ENCODE measurements around the gene TULP4.
"Not testable (repeated sequence)": the region's sequence is repeated elsewhere in the genome, so short reads cannot be mapped to it uniquely, and the experiment has no call there.

TULP4 gene

GRCh38 chr6:158474961-158475343 lies 162.7 kb downstream of the TULP4 start:
- no peak for TF ChIP-seq ZNF274 (IDR thresholded peaks at IDR 0.05; ENCODE audit: low read depth, low read length)
- no peak overlapping the region for H3K4me3 ChIP-seq (ENCODE audit: low read length)

GRCh38 chr6:158475344-158476302 lies 163.4 kb downstream of the TULP4 start:
- no peak overlapping the region for H3K4me3 ChIP-seq (ENCODE audit: low read length)

GRCh38 chr6:158476389-158476788 lies 164.1 kb downstream of the TULP4 start:
- no peak overlapping the region for H3K4me3 ChIP-seq (ENCODE audit: low read length)

More at GRCh38 chr6:158475344-158476302, 163.4 kb downstream of the TULP4 start:
- no peak for TF ChIP-seq ZNF274 (IDR thresholded peaks at IDR 0.05; ENCODE audit: low read depth, low read length)

DNA sequence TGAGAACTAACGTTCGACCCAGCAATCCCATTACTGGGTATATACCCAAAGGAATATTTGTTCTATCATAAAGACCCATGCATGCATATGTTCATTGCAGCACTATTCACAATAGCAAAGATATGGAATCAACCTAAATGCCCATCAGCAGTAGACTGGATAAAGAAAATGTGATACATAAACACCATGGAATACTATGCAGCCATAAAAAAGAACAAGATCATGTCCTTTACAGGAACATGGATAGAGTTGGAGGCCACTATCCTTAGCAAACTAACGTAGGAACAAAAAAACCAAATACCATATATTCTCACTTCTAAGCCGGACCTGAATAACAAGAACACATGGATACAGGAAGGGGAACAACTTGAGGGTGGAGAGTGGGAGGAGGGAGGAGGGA lies 165.5 kb downstream of the TULP4 start:
- H3K4me3 ChIP-seq (ENCODE audit: low read length): not testable (repeated sequence)

More at GRCh38 chr6:158476389-158476788, 164.1 kb downstream of the TULP4 start:
- no peak for TF ChIP-seq ZNF274 (IDR thresholded peaks at IDR 0.05; ENCODE audit: low read depth, low read length)

- TF ChIP-seq ZNF274 (IDR thresholded peaks at IDR 0.05; ENCODE audit: low read depth, low read length): no peak
- no peak overlapping the region for H3K4me3 ChIP-seq (ENCODE audit: low read length)
Observed at GRCh38 chr6:158480989-158481388, 168.7 kb downstream of the TULP4 start.

DNA sequence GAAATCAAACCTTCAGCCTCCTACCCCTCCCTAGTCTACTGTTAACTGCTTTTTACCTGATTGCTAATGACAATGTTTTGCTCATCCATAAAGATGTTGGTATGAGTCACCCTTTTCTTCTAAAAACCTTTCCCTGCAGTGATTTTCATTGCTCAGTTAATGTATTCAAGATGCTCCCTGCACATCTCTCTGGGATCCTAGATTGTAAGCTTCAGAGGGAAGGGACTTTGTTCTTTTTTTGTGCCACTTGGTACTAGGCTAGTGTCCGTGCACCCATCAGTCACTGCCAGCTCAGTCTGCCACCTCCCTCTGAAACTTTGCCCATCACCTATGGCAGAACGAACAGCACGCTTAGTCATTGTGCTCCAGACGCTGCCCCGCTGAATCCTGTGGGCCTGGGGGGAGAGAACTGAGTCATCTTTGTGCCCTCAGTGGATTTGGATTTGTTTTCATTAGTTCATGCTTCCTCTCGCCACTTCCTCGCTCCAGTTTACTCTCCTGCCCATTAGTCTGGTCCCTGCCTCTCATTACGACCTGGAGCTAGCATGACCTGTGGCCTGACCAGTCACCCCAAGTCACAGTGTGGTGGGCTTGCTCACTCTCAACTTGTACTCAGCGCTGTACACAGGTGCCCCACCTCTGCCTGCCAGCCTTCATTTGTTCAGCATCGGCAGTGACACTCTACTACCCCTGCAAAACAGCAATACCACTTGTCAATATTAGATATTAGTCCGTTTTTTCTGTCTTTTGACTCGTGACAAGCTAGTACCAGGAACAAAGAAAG lies 169.6 kb downstream of the TULP4 start:
- no peak overlapping the region for H3K4me3 ChIP-seq (ENCODE audit: low read length)
- no peak for TF ChIP-seq ZNF274 (IDR thresholded peaks at IDR 0.05; ENCODE audit: low read depth, low read length)

- no peak overlapping the region for H3K4me3 ChIP-seq (ENCODE audit: low read length)
- TF ChIP-seq ZNF274 (IDR thresholded peaks at IDR 0.05; ENCODE audit: low read depth, low read length): no peak
Observed at GRCh38 chr6:158485431-158485830, 173.2 kb downstream of the TULP4 start.

DNA sequence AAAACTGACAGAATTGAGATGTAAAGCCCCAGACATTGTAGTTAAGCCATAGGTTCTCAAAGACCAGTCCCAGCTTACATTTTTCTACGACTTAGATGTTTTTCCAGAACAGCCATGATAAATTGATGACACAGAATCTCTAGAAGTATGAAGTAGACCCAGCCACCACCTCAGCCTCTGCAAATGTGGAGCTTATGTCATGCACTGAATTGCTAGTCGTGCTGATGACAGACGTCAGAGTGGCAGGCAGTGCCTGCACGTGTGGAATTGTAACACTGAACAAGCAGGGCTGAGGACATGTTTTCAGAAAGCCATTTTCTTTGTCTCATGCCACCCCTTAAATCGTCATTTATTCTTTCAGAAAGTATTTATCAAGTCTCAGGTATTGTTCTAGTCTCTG lies 175.2 kb downstream of the TULP4 start:
- H3K4me3 ChIP-seq (ENCODE audit: low read length): no peak overlapping the region
- no peak for TF ChIP-seq ZNF274 (IDR thresholded peaks at IDR 0.05; ENCODE audit: low read depth, low read length)

DNA sequence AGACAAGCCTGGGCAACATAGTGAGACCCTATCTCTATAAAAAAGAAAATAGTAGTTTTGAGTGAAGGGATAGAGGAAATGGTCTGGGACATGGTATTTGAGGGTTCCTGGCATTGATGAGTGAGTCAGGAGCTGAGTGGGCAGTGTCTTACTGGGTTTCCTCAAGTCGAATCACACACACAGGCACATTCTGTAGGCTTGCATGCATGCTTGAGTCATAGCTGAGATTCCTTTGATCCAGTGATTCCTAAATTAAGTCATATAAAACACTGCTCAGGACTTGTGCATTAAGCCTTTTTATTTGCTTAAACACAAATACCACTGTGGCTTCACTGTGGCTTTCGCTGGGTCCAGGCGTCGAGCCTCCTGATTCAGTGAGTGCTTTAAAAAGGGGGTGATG lies 175.8 kb downstream of the TULP4 start:
- no peak for TF ChIP-seq ZNF274 (IDR thresholded peaks at IDR 0.05; ENCODE audit: low read depth, low read length)
- no peak overlapping the region for H3K4me3 ChIP-seq (ENCODE audit: low read length)

- no peak overlapping the region for H3K4me3 ChIP-seq (ENCODE audit: low read length)
- TF ChIP-seq ZNF274 (IDR thresholded peaks at IDR 0.05; ENCODE audit: low read depth, low read length): no peak
Observed at GRCh38 chr6:158489441-158489840, 177.2 kb downstream of the TULP4 start.

DNA sequence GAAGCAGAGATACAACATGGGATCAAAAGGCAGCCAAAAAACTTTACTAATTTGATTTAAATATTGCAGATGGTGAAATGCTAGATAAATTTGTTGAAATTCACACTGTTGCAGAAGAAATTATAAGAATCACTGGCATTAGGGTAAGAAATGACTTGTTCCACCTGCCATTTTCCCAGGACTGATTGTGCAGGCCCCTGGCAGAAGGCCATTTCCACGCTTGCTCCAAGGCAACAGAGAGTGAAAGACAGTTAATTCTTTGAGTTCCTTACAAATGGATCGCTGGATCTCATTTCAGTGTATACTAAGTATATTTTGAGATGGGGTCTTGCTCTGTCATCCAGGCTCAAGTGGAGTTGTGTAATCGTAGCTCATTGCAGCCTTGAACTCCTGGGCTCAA lies 180.6 kb downstream of the TULP4 start:
- no peak overlapping the region for H3K4me3 ChIP-seq (ENCODE audit: low read length)
- no peak for TF ChIP-seq ZNF274 (IDR thresholded peaks at IDR 0.05; ENCODE audit: low read depth, low read length)

GRCh38 chr6:158496700-158497099 lies 184.4 kb downstream of the TULP4 start:
- H3K4me3 ChIP-seq (ENCODE audit: low read length): no peak overlapping the region
- TF ChIP-seq ZNF274 (IDR thresholded peaks at IDR 0.05; ENCODE audit: low read depth, low read length): no peak

GRCh38 chr6:158497620-158498019 lies 185.4 kb downstream of the TULP4 start:
- H3K4me3 ChIP-seq (ENCODE audit: low read length): no peak overlapping the region
- TF ChIP-seq ZNF274 (IDR thresholded peaks at IDR 0.05; ENCODE audit: low read depth, low read length): no peak

GRCh38 chr6:158498362-158498761 lies 186.1 kb downstream of the TULP4 start:
- no peak overlapping the region for H3K4me3 ChIP-seq (ENCODE audit: low read length)
- TF ChIP-seq ZNF274 (IDR thresholded peaks at IDR 0.05; ENCODE audit: low read depth, low read length): no peak

DNA sequence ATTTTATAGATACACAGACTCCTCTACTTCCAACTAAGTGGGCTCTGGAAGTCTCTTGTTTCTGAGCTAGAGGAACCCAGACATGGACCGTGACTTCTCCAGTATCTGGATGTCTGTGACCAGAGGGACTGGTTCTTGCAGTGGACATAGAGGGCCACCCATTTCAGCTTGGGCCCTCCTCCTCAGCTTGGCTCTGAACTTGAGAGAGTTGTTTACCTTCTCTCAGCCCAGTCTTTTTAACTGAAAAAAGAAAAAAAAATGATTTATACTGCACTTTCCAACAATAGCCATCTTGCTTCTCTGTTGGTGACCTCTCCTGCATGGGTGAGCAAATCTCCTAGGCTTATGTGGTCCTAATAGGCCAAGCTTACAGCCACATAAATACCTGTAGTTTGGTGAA lies 187.3 kb downstream of the TULP4 start:
- no peak overlapping the region for H3K4me3 ChIP-seq (ENCODE audit: low read length)
- TF ChIP-seq ZNF274 (IDR thresholded peaks at IDR 0.05; ENCODE audit: low read depth, low read length): no peak

Measured in GM08714 (cell line).